WTC11 (cell line): Measurements from ENCODE around the gene TMEM63C.
A peak's percentile ranks its signal among the peaks of the same experiment; 100 is the strongest.

Experiments
- CBFB ChIP-seq: sonication (generic); formaldehyde crosslinking; IDR thresholded peaks from 2 replicates; pipeline ENCODE4 v1.8.1; 2022; ENCODE audit warnings: mild to moderate bottlenecking, low read depth, missing genetic modification reagents
- ZNF232 ChIP-seq: sonication (generic); formaldehyde crosslinking; IDR thresholded peaks from 2 replicates; pipeline ENCODE4 v1.8.0; 2022; ENCODE audit warnings: mild to moderate bottlenecking, missing genetic modification reagents
- ZNF671 ChIP-seq: fragments of 250-450 bp; sonication (Bioruptor Pico); IDR thresholded peaks from 2 replicates; pipeline ENCODE4 v1.8.0; 2021; ENCODE audit warnings: mild to moderate bottlenecking
- TF ChIP-seq, protein P1 (sequence below): sonication (generic); formaldehyde crosslinking; IDR thresholded peaks from 2 replicates; pipeline ENCODE4 v1.8.1; 2023; ENCODE audit warnings: mild to moderate bottlenecking, missing genetic modification reagents, borderline replicate concordance
- TF ChIP-seq, protein P2 (sequence below): fragments of 200-600 bp; IDR thresholded peaks from 2 replicates; pipeline ENCODE4 v1.8.0; 2022; ENCODE audit warnings: antibody characterized with exemption
- TF ChIP-seq, protein P3 (sequence below): sonication (generic); formaldehyde crosslinking; IDR thresholded peaks from 2 replicates; pipeline ENCODE4 v1.8.1; 2022; ENCODE audit warnings: mild to moderate bottlenecking, missing genetic modification reagents, moderate library complexity, borderline replicate concordance
- TF ChIP-seq, protein P4 (sequence below): sonication (generic); formaldehyde crosslinking; IDR thresholded peaks from 2 replicates; pipeline ENCODE4 v1.8.1; 2022; ENCODE audit warnings: low read depth, missing genetic modification reagents, borderline replicate concordance

DNA sequence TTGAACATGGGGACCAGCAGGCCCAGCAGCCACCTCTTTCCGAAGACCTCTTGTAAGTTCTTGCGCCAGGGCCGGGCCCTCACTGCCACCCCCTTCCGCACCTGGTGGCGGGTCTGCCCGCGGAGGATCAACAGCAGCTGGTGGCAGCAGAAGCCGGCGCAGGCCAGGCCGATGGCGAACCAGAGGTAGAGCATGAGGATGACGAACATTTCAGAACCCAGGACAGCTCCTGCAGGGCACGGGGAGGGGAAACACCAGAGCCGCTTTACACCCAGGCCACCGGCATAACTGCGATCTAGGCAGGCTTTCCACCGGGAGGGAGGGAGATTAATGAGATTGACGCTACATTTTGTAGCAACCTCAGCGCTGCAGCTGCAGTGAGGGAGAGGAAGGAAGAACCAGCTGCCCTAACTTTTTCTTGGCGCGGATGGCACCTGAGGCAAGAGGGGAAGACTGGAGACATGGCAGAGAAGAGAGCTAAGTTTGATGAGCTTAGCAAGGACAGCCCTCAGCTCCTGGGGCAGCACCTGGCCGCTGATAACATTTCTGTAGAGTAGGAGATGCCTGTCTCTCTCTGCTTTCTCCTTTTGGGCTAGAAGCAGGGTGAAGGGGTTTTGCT, 47.8 kb upstream of the TMEM63C start:
- TF ChIP-seq, protein P1, sequence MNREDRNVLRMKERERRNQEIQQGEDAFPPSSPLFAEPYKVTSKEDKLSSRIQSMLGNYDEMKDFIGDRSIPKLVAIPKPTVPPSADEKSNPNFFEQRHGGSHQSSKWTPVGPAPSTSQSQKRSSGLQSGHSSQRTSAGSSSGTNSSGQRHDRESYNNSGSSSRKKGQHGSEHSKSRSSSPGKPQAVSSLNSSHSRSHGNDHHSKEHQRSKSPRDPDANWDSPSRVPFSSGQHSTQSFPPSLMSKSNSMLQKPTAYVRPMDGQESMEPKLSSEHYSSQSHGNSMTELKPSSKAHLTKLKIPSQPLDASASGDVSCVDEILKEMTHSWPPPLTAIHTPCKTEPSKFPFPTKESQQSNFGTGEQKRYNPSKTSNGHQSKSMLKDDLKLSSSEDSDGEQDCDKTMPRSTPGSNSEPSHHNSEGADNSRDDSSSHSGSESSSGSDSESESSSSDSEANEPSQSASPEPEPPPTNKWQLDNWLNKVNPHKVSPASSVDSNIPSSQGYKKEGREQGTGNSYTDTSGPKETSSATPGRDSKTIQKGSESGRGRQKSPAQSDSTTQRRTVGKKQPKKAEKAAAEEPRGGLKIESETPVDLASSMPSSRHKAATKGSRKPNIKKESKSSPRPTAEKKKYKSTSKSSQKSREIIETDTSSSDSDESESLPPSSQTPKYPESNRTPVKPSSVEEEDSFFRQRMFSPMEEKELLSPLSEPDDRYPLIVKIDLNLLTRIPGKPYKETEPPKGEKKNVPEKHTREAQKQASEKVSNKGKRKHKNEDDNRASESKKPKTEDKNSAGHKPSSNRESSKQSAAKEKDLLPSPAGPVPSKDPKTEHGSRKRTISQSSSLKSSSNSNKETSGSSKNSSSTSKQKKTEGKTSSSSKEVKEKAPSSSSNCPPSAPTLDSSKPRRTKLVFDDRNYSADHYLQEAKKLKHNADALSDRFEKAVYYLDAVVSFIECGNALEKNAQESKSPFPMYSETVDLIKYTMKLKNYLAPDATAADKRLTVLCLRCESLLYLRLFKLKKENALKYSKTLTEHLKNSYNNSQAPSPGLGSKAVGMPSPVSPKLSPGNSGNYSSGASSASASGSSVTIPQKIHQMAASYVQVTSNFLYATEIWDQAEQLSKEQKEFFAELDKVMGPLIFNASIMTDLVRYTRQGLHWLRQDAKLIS (CRISPR knock-in tag), result no peak
- TF ChIP-seq, protein P2, sequence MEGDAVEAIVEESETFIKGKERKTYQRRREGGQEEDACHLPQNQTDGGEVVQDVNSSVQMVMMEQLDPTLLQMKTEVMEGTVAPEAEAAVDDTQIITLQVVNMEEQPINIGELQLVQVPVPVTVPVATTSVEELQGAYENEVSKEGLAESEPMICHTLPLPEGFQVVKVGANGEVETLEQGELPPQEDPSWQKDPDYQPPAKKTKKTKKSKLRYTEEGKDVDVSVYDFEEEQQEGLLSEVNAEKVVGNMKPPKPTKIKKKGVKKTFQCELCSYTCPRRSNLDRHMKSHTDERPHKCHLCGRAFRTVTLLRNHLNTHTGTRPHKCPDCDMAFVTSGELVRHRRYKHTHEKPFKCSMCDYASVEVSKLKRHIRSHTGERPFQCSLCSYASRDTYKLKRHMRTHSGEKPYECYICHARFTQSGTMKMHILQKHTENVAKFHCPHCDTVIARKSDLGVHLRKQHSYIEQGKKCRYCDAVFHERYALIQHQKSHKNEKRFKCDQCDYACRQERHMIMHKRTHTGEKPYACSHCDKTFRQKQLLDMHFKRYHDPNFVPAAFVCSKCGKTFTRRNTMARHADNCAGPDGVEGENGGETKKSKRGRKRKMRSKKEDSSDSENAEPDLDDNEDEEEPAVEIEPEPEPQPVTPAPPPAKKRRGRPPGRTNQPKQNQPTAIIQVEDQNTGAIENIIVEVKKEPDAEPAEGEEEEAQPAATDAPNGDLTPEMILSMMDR, result no peak
- TF ChIP-seq, protein P3, sequence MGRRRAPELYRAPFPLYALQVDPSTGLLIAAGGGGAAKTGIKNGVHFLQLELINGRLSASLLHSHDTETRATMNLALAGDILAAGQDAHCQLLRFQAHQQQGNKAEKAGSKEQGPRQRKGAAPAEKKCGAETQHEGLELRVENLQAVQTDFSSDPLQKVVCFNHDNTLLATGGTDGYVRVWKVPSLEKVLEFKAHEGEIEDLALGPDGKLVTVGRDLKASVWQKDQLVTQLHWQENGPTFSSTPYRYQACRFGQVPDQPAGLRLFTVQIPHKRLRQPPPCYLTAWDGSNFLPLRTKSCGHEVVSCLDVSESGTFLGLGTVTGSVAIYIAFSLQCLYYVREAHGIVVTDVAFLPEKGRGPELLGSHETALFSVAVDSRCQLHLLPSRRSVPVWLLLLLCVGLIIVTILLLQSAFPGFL, result no peak
- 0 out of 2 replicates have a peak, but pooled peaks have one; percentile 46 for TF ChIP-seq CBFB (CRISPR knock-in tag)
- TF ChIP-seq ZNF232 (CRISPR knock-in tag), result peak; percentile 75; the same call in 1 of the 2 replicates
- TF ChIP-seq, protein P4, sequence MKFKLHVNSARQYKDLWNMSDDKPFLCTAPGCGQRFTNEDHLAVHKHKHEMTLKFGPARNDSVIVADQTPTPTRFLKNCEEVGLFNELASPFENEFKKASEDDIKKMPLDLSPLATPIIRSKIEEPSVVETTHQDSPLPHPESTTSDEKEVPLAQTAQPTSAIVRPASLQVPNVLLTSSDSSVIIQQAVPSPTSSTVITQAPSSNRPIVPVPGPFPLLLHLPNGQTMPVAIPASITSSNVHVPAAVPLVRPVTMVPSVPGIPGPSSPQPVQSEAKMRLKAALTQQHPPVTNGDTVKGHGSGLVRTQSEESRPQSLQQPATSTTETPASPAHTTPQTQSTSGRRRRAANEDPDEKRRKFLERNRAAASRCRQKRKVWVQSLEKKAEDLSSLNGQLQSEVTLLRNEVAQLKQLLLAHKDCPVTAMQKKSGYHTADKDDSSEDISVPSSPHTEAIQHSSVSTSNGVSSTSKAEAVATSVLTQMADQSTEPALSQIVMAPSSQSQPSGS (CRISPR knock-in tag), result no peak
- TF ChIP-seq ZNF671 (CRISPR knock-in tag), result no peak
